Gastrocnemius medialis (tissue), 4 donors: ENCODE measurements around the gene RAB3C.

Source experiments
- CTCF ChIP-seq, 5 experiments: fragments of 450-650 bp in 3 of 5; fragments of 200-600 bp in 2 of 5; sonication (generic) in 2 of 5; IDR thresholded peaks in 4 of 5; conservative IDR thresholded peaks in 1 of 5; 1 replicate in 4 of 5; 2 replicates in 1 of 5; pipeline ENCODE4 v1.5.1; 2016 to 2019; ENCODE audit warnings: antibody characterized with exemption in 5 of 5, mild to moderate bottlenecking in 3 of 5, moderate library complexity in 3 of 5
- POLR2A ChIP-seq, 2 donors: fragments of 450-650 bp; IDR thresholded peaks; one replicate each; pipeline ENCODE4 v1.6.1; 2017; ENCODE audit warnings: antibody characterized with exemption in 2 of 2, mild to moderate bottlenecking in 2 of 2, moderate library complexity in 2 of 2

- TF ChIP-seq CTCF (IDR thresholded peaks at IDR 0.05 in 4 of 5, conservative IDR thresholded peaks at IDR 0.05 in 1 of 5) (no peak), POLR2A (IDR thresholded peaks at IDR 0.05) (no peak)
Measured at GRCh38 chr5:58778888-58779287, 196.0 kb downstream of the RAB3C start.
